HCT116 (cell line): ENCODE measurements around the gene F2RL3. TPM values are rescaled to one million over a fixed set of nuclear protein-coding genes. Genes with fewer than 3 reads are reported as not detected.
"Not testable (repeated sequence)": the region's sequence is repeated elsewhere in the genome, so short reads cannot be mapped to it uniquely, and the experiment has no call there.

Experiments
- ATAC-seq: fragments of 200-7000 bp; cut with Tn5 transposase; 2 replicates; pipeline ENCODE4 v1.9.1; 2020; ENCODE audit warnings: mild to moderate bottlenecking, moderate library complexity
- BruUV-seq: library from RNA; stranded (reverse); fragments of 400-500 nt; replicated peaks from 2 replicates; lab custom pipeline; 2021; lab: Mats Ljungman, UMichigan
- CTCF ChIA-PET: fragments of 300-600 bp; sonication (Branson Sonifier 250); formaldehyde crosslinking; loops from one replicate; lab custom pipeline; 2021; ENCODE audit warnings: antibody characterized with exemption; lab: Charles Lee
- POLR2A ChIA-PET: fragments of 300-600, 350-600 bp; sonication (Branson Sonifier 250); formaldehyde crosslinking; loops from one replicate; lab custom pipeline; 2021; ENCODE audit warnings: antibody characterized with exemption; lab: Charles Lee
- RAD21 ChIA-PET, 2 experiments: fragments of 300-600 bp; sonication (Branson Sonifier 250); formaldehyde crosslinking; loops; one replicate each; lab custom pipeline; 2023; ENCODE audit warnings: low total read pairs in 2 of 2; ENCODE audit not compliant: uncharacterized antibody in 2 of 2, unreplicated experiment in 2 of 2, low non-redundant PET in 1 of 2; lab: Charles Lee
- DNase-seq: peaks from one replicate; pipeline ENCODE4 v3.0.0-alpha.2; 2010; ENCODE audit warnings: low read depth, low spot score
- H2AFZ ChIP-seq: fragments of 200-600 bp; shearing (Covaris generic), sonication (generic); 2 replicates; pipeline ENCODE4 v1.6.1; 2017; ENCODE audit warnings: low read depth, mixed run types, mixed read lengths, antibody characterized with exemption, low read length; ENCODE audit not compliant: poor library complexity, severe bottlenecking
- H3K27ac ChIP-seq: 2 replicates; pipeline ENCODE4 v1.5.1; 2012; ENCODE audit warnings: low read depth, low read length
- H3K27me3 ChIP-seq: fragments of 200-600 bp; sonication (generic); 2 replicates; pipeline ENCODE4 v1.6.1; 2016; ENCODE audit warnings: mixed run types, low read length, mixed read lengths; ENCODE audit not compliant: insufficient read depth
- H3K36me3 ChIP-seq, 2 experiments: fragments of 200-500 bp in 1 of 2; fragments of 200-600 bp in 1 of 2; sonication (Bioruptor generic) in 1 of 2; sonication (generic) in 1 of 2; 2 replicates each; pipeline versions ENCODE4 v1.5.1 to v1.6.1; 2014 to 2016; ENCODE audit warnings: low read length in 2 of 2, inconsistent platforms in 1 of 2, mixed read lengths in 1 of 2, mixed run types in 1 of 2; ENCODE audit not compliant: insufficient read depth in 2 of 2, control insufficient read depth in 1 of 2
- H3K4me1 ChIP-seq, 2 experiments: fragments of 200-600 bp in 1 of 2; sonication (generic) in 1 of 2; 2 replicates each; pipeline versions ENCODE4 v1.5.1 to v1.6.1; 2012 to 2017; ENCODE audit warnings: low read length in 2 of 2, inconsistent platforms in 1 of 2, mild to moderate bottlenecking in 1 of 2, mixed read lengths in 1 of 2, mixed run types in 1 of 2, moderate library complexity in 1 of 2; ENCODE audit not compliant: insufficient read depth in 2 of 2, control insufficient read depth in 1 of 2
- H3K4me2 ChIP-seq: fragments of 200-600 bp; sonication (generic); 2 replicates; pipeline ENCODE4 v1.6.1; 2017; ENCODE audit warnings: mixed run types, low read length, mixed read lengths
- H3K4me3 ChIP-seq, 2 experiments: fragments of 200-600 bp in 1 of 2; sonication (generic) in 1 of 2; replicated peaks in 1 of 2; 2 replicates each; pipeline ENCODE4 v1.5.1; 2011 to 2016; ENCODE audit warnings: low read length in 2 of 2, control low read depth in 1 of 2, low read depth in 1 of 2, mild to moderate bottlenecking in 1 of 2, mixed read lengths in 1 of 2, mixed run types in 1 of 2
- H3K79me2 ChIP-seq: fragments of 200-600 bp; sonication (generic); 2 replicates; pipeline ENCODE4 v1.6.1; 2017; ENCODE audit warnings: mild to moderate bottlenecking, mixed run types, low read length, moderate library complexity, mixed read lengths; ENCODE audit not compliant: insufficient read depth
- H3K9ac ChIP-seq: fragments of 200-600 bp; sonication (generic); 2 replicates; pipeline ENCODE4 v1.6.1; 2016; ENCODE audit warnings: low read length, mixed read lengths
- H3K9me2 ChIP-seq: fragments of 200-600 bp; sonication (generic), shearing (Covaris generic); 2 replicates; pipeline ENCODE4 v1.6.1; 2017; ENCODE audit warnings: mixed run types, mild to moderate bottlenecking, moderate library complexity; ENCODE audit not compliant: insufficient read depth
- H3K9me3 ChIP-seq, 2 experiments: fragments of 200-500 bp in 1 of 2; fragments of 200-600 bp in 1 of 2; sonication (Bioruptor generic) in 1 of 2; sonication (generic) in 1 of 2; 2 replicates each; pipeline ENCODE4 v1.6.1; 2014 to 2017; ENCODE audit warnings: low read length in 2 of 2, mixed read lengths in 2 of 2, inconsistent platforms in 1 of 2, low read depth in 1 of 2, mild to moderate bottlenecking in 1 of 2, mixed run types in 1 of 2, moderate library complexity in 1 of 2; ENCODE audit not compliant: control insufficient read depth in 1 of 2, insufficient read depth in 1 of 2
- H4K20me1 ChIP-seq: fragments of 200-600 bp; sonication (generic), shearing (Covaris generic); 2 replicates; pipeline ENCODE4 v1.6.1; 2017; ENCODE audit warnings: mixed run types, mild to moderate bottlenecking, moderate library complexity; ENCODE audit not compliant: insufficient read depth
- CBX3 ChIP-seq: IDR thresholded peaks from 2 replicates; pipeline ENCODE4 v1.6.1; 2012; ENCODE audit warnings: low read depth
- CEBPB ChIP-seq: IDR thresholded peaks from 2 replicates; pipeline ENCODE4 v1.6.1; 2012; ENCODE audit warnings: low read depth
- EGR1 ChIP-seq: IDR thresholded peaks from 2 replicates; pipeline ENCODE4 v1.6.1; 2012; ENCODE audit warnings: low read depth
- ELF1 ChIP-seq: IDR thresholded peaks from 2 replicates; pipeline ENCODE4 v1.6.1; 2012; ENCODE audit warnings: low read depth, borderline replicate concordance
- EZH2 ChIP-seq: fragments of 200-600 bp; sonication (generic); IDR thresholded peaks from 2 replicates; pipeline ENCODE4 v1.6.1; 2017; ENCODE audit warnings: antibody characterized with exemption, mixed run types
- EZH2phosphoT487 ChIP-seq: fragments of 200-600 bp; IDR thresholded peaks from 2 replicates; pipeline ENCODE4 v1.6.1; 2018; ENCODE audit warnings: antibody characterized with exemption, borderline replicate concordance
- JUND ChIP-seq: IDR thresholded peaks from 2 replicates; pipeline ENCODE4 v1.6.1; 2012
- MAX ChIP-seq: IDR thresholded peaks from 2 replicates; pipeline ENCODE4 v1.6.1; 2012
- POLR2AphosphoS5 ChIP-seq: IDR thresholded peaks from 2 replicates; pipeline ENCODE4 v1.6.1; 2011; ENCODE audit warnings: mild to moderate bottlenecking, low read depth, low read length, moderate library complexity
- REST ChIP-seq: IDR thresholded peaks from 2 replicates; pipeline ENCODE4 v1.6.1; 2012; ENCODE audit warnings: low read depth
- SIN3A ChIP-seq: IDR thresholded peaks from 2 replicates; pipeline ENCODE4 v1.6.1; 2012; ENCODE audit warnings: low read depth
- SP1 ChIP-seq: IDR thresholded peaks from 2 replicates; pipeline ENCODE4 v1.6.1; 2012; ENCODE audit warnings: low read depth
- TCF7L2 ChIP-seq: IDR thresholded peaks from 2 replicates; pipeline ENCODE4 v1.7.0; 2011; ENCODE audit warnings: borderline replicate concordance, inconsistent platforms; ENCODE audit not compliant: insufficient read depth, insufficient read length; ENCODE audit errors: extremely low read depth
- YY1 ChIP-seq: IDR thresholded peaks from 2 replicates; pipeline ENCODE4 v1.6.1; 2011; ENCODE audit warnings: low read length, low read depth, moderate library complexity, mild to moderate bottlenecking; ENCODE audit not compliant: insufficient replicate concordance; ENCODE audit errors: extremely low read depth
- ZBTB33 ChIP-seq: IDR thresholded peaks from 2 replicates; pipeline ENCODE4 v1.6.1; 2011; ENCODE audit warnings: mild to moderate bottlenecking, low read length, moderate library complexity; ENCODE audit not compliant: insufficient replicate concordance; ENCODE audit errors: extremely low read depth
- ZFX ChIP-seq: fragments of 450-650 bp; IDR thresholded peaks from 2 replicates; pipeline ENCODE4 v1.6.1; 2017
- intact Hi-C: fragments of 100-400 bp; cut with micrococcal nuclease; formaldehyde crosslinking; loops from 2 replicates; pipeline ENCODE4 v1.10.0; 2022
- total RNA-seq: library from RNA; stranded (reverse); gene quantifications from one replicate; pipeline ENCODE4 v1.2.1, GENCODE V29; 2021; ENCODE audit not compliant: unreplicated experiment

F2RL3 gene
- total RNA-seq, 1 experiment from 2014 or later: 0.10 TPM

GRCh38 chr19:16938211-16938610 lies 49.4 kb downstream of the F2RL3 start:
- Histone ChIP-seq H3K36me3 (no peaks in the 10 kb centered on the region), H3K4me1 (no peaks in the 10 kb centered on the region), H3K4me3 (no peak overlapping the region), H3K27ac (no peak overlapping the region), H3K79me2 (no peaks in the 10 kb centered on the region), H3K4me2 (no peak overlapping the region), H3K9me3 (peaks cover 5 to 11% of the 10 kb centered on the region in 2 experiments; a peak in 2 of 4 replicates), H4K20me1 (no peaks in the 10 kb centered on the region), H3K27me3 (no peaks in the 10 kb centered on the region), H3K9ac (no peak overlapping the region), H3K9me2 (no peaks in the 10 kb centered on the region), H2AFZ (no peak overlapping the region)
- BruUV-seq: no TSS peak
- intact Hi-C loops: no loop called here
- DNase-seq (no peak), ATAC-seq (no peak)
- ChIA-PET POLR2A (no interaction called here), RAD21 (interaction anchor here in 1 of 2 experiments (0.6 kb wide), 1 partner anchor 951 kb away, joined by 4 read pairs; no protein-coding TSS in a partner anchor), CTCF (no interaction called here)
- no peak for TF ChIP-seq REST
- TF ChIP-seq POLR2AphosphoS5: no peak
- no peak for TF ChIP-seq EGR1
- no peak for TF ChIP-seq SIN3A
- no peak for TF ChIP-seq CBX3
- TF ChIP-seq YY1: no peak
- no peak for TF ChIP-seq JUND
- no peak for TF ChIP-seq ZFX
- no peak for TF ChIP-seq CEBPB
- no peak for TF ChIP-seq TCF7L2
- no peak for TF ChIP-seq EZH2phosphoT487
- no peak for TF ChIP-seq ELF1
- TF ChIP-seq MAX: no peak
- TF ChIP-seq EZH2: no peak
- no peak for TF ChIP-seq SP1
- TF ChIP-seq ZBTB33: no peak

- H4K20me1 ChIP-seq, BruUV-seq, POLR2A ChIA-PET, H3K36me3 ChIP-seq, intact Hi-C loops, RAD21 ChIA-PET, H3K9me3 ChIP-seq, CTCF ChIA-PET, H3K4me3 ChIP-seq, H3K9me2 ChIP-seq, H3K27me3 ChIP-seq, H3K4me1 ChIP-seq, H3K79me2 ChIP-seq, H3K4me2 ChIP-seq, H3K27ac ChIP-seq, H3K9ac ChIP-seq, DNase-seq, H2AFZ ChIP-seq, ATAC-seq: not testable (repeated sequence)
These were observed 51.3 kb downstream of the F2RL3 start for GRCh38 chr19:16940063-16940462.
